Caco-2 (cell line): ENCODE results near the gene DSG2. TPM values are rescaled to one million over a fixed set of nuclear protein-coding genes. Genes with fewer than 3 reads are reported as not detected.

Source experiments
- BruUV-seq: library from RNA; stranded (reverse); fragments of 400-500 nt; replicated peaks from 2 replicates; lab custom pipeline; 2021; lab: Mats Ljungman, UMichigan
- CTCF ChIA-PET: fragments of 300-600 bp; sonication (Branson Sonifier 250); formaldehyde crosslinking; loops from one replicate; lab custom pipeline; 2022; ENCODE audit warnings: antibody characterized with exemption; lab: Charles Lee
- POLR2A ChIA-PET: fragments of 300-600 bp; sonication (Branson Sonifier 250); formaldehyde crosslinking; loops from one replicate; lab custom pipeline; 2022; ENCODE audit warnings: antibody characterized with exemption; lab: Charles Lee
- DNase-seq, 2 experiments: peaks; one replicate each; pipeline versions ENCODE4 v3.0.0 to v3.0.0-alpha.2; 2020 to 2022
- H3K27me3 ChIP-seq: replicated peaks from 2 replicates; pipeline ENCODE4 v1.6.0; 2011; ENCODE audit warnings: low read length; ENCODE audit not compliant: control insufficient read depth, insufficient read depth
- H3K36me3 ChIP-seq: 2 replicates; pipeline ENCODE4 v1.5.1; 2011; ENCODE audit warnings: low read length; ENCODE audit not compliant: control insufficient read depth, insufficient read depth
- H3K4me1 ChIP-seq: fragments of 250-450 bp; sonication (Bioruptor Pico); 2 replicates; pipeline ENCODE4 v1.5.1; 2020; ENCODE audit warnings: mild to moderate bottlenecking
- H3K4me3 ChIP-seq: 2 replicates; pipeline ENCODE4 v1.5.1; 2011; ENCODE audit warnings: low read depth, mild to moderate bottlenecking, control low read depth, low read length
- H3K9me3 ChIP-seq: fragments of 250-450 bp; sonication (Bioruptor Pico); 2 replicates; pipeline ENCODE4 v1.5.1; 2020; ENCODE audit warnings: mild to moderate bottlenecking, moderate library complexity
- H3K27ac Mint-ChIP-seq: one replicate; pipeline ENCODE4 v1.8.0; 2022; ENCODE audit warnings: mixed read lengths; ENCODE audit not compliant: unreplicated experiment
- H3K27me3 Mint-ChIP-seq: one replicate; pipeline ENCODE4 v1.8.0; 2022; ENCODE audit warnings: mixed read lengths; ENCODE audit not compliant: insufficient read depth, unreplicated experiment
- H3K36me3 Mint-ChIP-seq: one replicate; pipeline ENCODE4 v1.8.0; 2022; ENCODE audit warnings: mild to moderate bottlenecking, mixed read lengths; ENCODE audit not compliant: insufficient read depth, unreplicated experiment
- H3K4me1 Mint-ChIP-seq: one replicate; pipeline ENCODE4 v1.8.0; 2022; ENCODE audit warnings: low read depth, mixed read lengths; ENCODE audit not compliant: unreplicated experiment
- H3K4me3 Mint-ChIP-seq: one replicate; pipeline ENCODE4 v1.8.0; 2022; ENCODE audit warnings: mild to moderate bottlenecking, moderate library complexity, mixed read lengths; ENCODE audit not compliant: unreplicated experiment
- H3K9me3 Mint-ChIP-seq: one replicate; pipeline ENCODE4 v1.8.0; 2022; ENCODE audit warnings: mixed read lengths; ENCODE audit not compliant: unreplicated experiment
- intact Hi-C: fragments of 100-400 bp; cut with micrococcal nuclease; formaldehyde crosslinking; loops from one replicate; pipeline ENCODE4 v1.10.0; 2022; ENCODE audit not compliant: unreplicated experiment
- total RNA-seq: library from RNA; stranded (reverse); gene quantifications from 2 replicates; pipeline ENCODE4 v1.2.3, GENCODE V29; 2022
- TF ChIP-seq, protein P1 (sequence below), 2 experiments: fragments of 200-600 bp in 1 of 2; IDR thresholded peaks; 1 replicate in 1 of 2; 2 replicates in 1 of 2; pipeline versions ENCODE4 v1.5.1 to v1.8.0; 2011 to 2022; ENCODE audit warnings: antibody characterized with exemption in 1 of 2, control low read depth in 1 of 2, inconsistent platforms in 1 of 2, low read depth in 1 of 2, low read length in 1 of 2, mild to moderate bottlenecking in 1 of 2, moderate library complexity in 1 of 2; ENCODE audit not compliant: insufficient read depth in 1 of 2, severe bottlenecking in 1 of 2, unreplicated experiment in 1 of 2

DSG2 gene
- total RNA-seq, 1 experiment from 2014 or later, result 32.1 TPM

DNA sequence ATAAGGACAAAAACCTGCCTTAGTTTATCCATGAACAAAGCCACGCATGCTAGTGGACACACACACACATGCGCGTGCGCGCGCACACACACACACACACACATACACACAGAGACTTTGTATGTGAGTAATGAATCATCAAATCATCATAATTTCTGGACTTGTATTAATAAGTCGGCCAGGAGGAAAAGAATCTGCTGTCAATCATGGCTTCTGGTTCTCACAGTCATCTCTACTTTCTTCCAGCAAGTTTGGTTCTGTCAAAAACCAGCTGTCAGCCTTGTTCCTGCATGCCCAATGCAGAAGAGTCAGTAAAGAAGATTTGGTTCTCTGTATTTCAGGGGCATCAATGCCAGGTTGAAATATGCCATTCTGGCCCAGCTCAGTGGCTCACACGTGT lies 92.6 kb downstream of the DSG2 start:
- Mint-ChIP-seq H3K36me3 (peaks cover 21% of the 10 kb centered on the region), H3K27ac (peak overlapping the region; percentile 48), H3K4me3 (no peak overlapping the region), H3K27me3 (no peaks in the 10 kb centered on the region), H3K9me3 (no peaks in the 10 kb centered on the region), H3K4me1 (peaks cover 9% of the 10 kb centered on the region)
- no TSS peak for BruUV-seq
- TF ChIP-seq, protein P1, sequence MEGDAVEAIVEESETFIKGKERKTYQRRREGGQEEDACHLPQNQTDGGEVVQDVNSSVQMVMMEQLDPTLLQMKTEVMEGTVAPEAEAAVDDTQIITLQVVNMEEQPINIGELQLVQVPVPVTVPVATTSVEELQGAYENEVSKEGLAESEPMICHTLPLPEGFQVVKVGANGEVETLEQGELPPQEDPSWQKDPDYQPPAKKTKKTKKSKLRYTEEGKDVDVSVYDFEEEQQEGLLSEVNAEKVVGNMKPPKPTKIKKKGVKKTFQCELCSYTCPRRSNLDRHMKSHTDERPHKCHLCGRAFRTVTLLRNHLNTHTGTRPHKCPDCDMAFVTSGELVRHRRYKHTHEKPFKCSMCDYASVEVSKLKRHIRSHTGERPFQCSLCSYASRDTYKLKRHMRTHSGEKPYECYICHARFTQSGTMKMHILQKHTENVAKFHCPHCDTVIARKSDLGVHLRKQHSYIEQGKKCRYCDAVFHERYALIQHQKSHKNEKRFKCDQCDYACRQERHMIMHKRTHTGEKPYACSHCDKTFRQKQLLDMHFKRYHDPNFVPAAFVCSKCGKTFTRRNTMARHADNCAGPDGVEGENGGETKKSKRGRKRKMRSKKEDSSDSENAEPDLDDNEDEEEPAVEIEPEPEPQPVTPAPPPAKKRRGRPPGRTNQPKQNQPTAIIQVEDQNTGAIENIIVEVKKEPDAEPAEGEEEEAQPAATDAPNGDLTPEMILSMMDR (IDR thresholded peaks at IDR 0.05; ENCODE audit: insufficient read depth in 1 of 2, low read depth in 1 of 2, low read length in 1 of 2, severe bottlenecking in 1 of 2, unreplicated experiment in 1 of 2), result no peak
- Histone ChIP-seq H3K4me3 (no peak overlapping the region), H3K9me3 (no peaks in the 10 kb centered on the region), H3K36me3 (no peaks in the 10 kb centered on the region), H3K4me1 (peaks cover 42% of the 10 kb centered on the region), H3K27me3 (no peaks in the 10 kb centered on the region)
- POLR2A ChIA-PET, result no interaction called here
- CTCF ChIA-PET, result interaction anchor here (0.7 kb wide), 1 partner anchor 28 kb away, joined by 4 read pairs; no protein-coding TSS in a partner anchor
- no peak for DNase-seq
- intact Hi-C loops, result no loop called here

DNA sequence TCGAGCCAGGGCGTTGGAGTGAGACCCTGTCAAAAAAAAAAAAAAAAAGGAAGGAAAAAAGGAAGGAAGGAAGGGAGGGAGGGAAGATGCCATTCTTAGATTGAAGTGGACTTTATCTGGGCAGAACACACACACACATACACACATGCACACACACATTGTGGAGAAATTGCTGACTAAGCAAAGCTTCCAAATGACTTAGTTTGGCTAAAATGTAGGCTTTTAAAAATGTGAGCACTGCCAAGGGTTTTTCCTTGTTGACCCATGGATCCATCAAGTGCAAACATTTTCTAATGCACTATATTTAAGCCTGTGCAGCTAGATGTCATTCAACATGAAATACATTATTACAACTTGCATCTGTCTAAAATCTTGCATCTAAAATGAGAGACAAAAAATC lies 93.1 kb downstream of the DSG2 start:
- H3K4me3 Mint-ChIP-seq, result peak overlapping the region; percentile 50

DNA sequence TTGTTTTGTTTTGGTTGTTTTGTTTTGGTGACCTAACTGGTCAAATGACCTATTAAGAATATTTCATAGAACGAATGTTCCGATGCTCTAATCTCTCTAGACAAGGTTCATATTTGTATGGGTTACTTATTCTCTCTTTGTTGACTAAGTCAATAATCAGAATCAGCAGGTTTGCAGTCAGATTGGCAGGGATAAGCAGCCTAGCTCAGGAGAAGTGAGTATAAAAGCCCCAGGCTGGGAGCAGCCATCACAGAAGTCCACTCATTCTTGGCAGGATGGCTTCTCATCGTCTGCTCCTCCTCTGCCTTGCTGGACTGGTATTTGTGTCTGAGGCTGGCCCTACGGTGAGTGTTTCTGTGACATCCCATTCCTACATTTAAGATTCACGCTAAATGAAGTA lies 93.7 kb downstream of the DSG2 start, which contains the start of gene TTR:
Gene TTR (plus strand): TSS at position 250 of the 400 bp plus-strand sequence. CDS start 26 bp downstream, at position 276.
- Mint-ChIP-seq H3K9me3 (no peaks in the 10 kb centered on the region), H3K4me1 (peaks cover 9% of the 10 kb centered on the region), H3K27ac (peak within 1 kb of the TSS; percentile 48), H3K4me3 (peak within 1 kb of the TSS; percentile 50), H3K36me3 (peaks cover 30% of the 10 kb centered on the region), H3K27me3 (no peaks in the 10 kb centered on the region)
- ChIA-PET POLR2A (no interaction called here), CTCF (no interaction called here)
- intact Hi-C loops, result no loop called here
- TF ChIP-seq, protein P1 (IDR thresholded peaks at IDR 0.05; ENCODE audit: insufficient read depth in 1 of 2, low read depth in 1 of 2, low read length in 1 of 2, severe bottlenecking in 1 of 2, unreplicated experiment in 1 of 2), result no peak
- H3K27me3 ChIP-seq, result no peaks in the 10 kb centered on the region
- no peaks in the 10 kb centered on the region for H3K9me3 ChIP-seq
- H3K4me3 ChIP-seq, result no peak within 1 kb of the TSS; the same call in 1 of the 2 replicates
- no TSS peak for BruUV-seq
- no peaks in the 10 kb centered on the region for H3K36me3 ChIP-seq
- peaks cover 32% of the 10 kb centered on the region for H3K4me1 ChIP-seq
- DNase-seq, result peak; percentile 46 to 48

More for the DNA sequence above, 93.1 kb downstream of the DSG2 start:
- TF ChIP-seq, protein P1 (IDR thresholded peaks at IDR 0.05; ENCODE audit: insufficient read depth in 1 of 2, low read depth in 1 of 2, low read length in 1 of 2, severe bottlenecking in 1 of 2, unreplicated experiment in 1 of 2), result no peak
- CTCF ChIA-PET, result interaction anchor here (0.7 kb wide), 1 partner anchor 29 kb away, joined by 4 read pairs; no protein-coding TSS in a partner anchor
- POLR2A ChIA-PET, result no interaction called here
- H3K27ac Mint-ChIP-seq, result peak overlapping the region; percentile 48
- peaks cover 37% of the 10 kb centered on the region for H3K4me1 ChIP-seq
- H3K27me3 ChIP-seq, result no peaks in the 10 kb centered on the region
- no TSS peak for BruUV-seq
- H3K27me3 Mint-ChIP-seq, result no peaks in the 10 kb centered on the region
- DNase-seq, result no peak
- H3K9me3 ChIP-seq, result no peaks in the 10 kb centered on the region
- H3K36me3 ChIP-seq, result no peaks in the 10 kb centered on the region
- intact Hi-C loops, result no loop called here
- H3K4me3 ChIP-seq, result no peak overlapping the region
- peaks cover 24% of the 10 kb centered on the region for H3K36me3 Mint-ChIP-seq
- H3K9me3 Mint-ChIP-seq, result no peaks in the 10 kb centered on the region
- peaks cover 9% of the 10 kb centered on the region for H3K4me1 Mint-ChIP-seq
